DND-41 (cell line): ENCODE data around the gene MS4A6E.

Experiments used
- ATAC-seq: fragments of 200-7000 bp; cut with Tn5 transposase; 3 replicates; pipeline ENCODE4 v1.9.1; 2021; ENCODE audit warnings: low read depth; ENCODE audit not compliant: insufficient read depth
- DNase-seq: peaks from one replicate; pipeline ENCODE4 v3.0.0-alpha.2; 2020
- H2AFZ ChIP-seq: 2 replicates; pipeline ENCODE4 v1.6.0; 2012; ENCODE audit warnings: low read depth, low read length
- H3K27ac ChIP-seq: 2 replicates; pipeline ENCODE4 v1.5.1; 2012; ENCODE audit warnings: low read length, inconsistent platforms
- H3K27me3 ChIP-seq: fragments of 200-600 bp; sonication (generic); 2 replicates; pipeline ENCODE4 v1.6.0; 2012; ENCODE audit warnings: low read length, mild to moderate bottlenecking, inconsistent platforms; ENCODE audit not compliant: insufficient read depth, poor library complexity
- H3K36me3 ChIP-seq: 2 replicates; pipeline ENCODE4 v1.5.1; 2012; ENCODE audit warnings: low read length, inconsistent platforms; ENCODE audit not compliant: insufficient read depth
- H3K4me1 ChIP-seq: 2 replicates; pipeline ENCODE4 v1.5.1; 2012; ENCODE audit warnings: mild to moderate bottlenecking, low read length; ENCODE audit not compliant: insufficient read depth
- H3K4me2 ChIP-seq: 2 replicates; pipeline ENCODE4 v1.6.0; 2012; ENCODE audit warnings: mild to moderate bottlenecking, moderate library complexity, low read length, inconsistent platforms; ENCODE audit not compliant: insufficient read depth
- H3K4me3 ChIP-seq, 2 experiments: fragments of 200-600 bp in 1 of 2; shearing (Covaris generic) in 1 of 2; 2 replicates each; pipeline ENCODE4 v1.5.1; 2012 to 2016; ENCODE audit warnings: inconsistent platforms in 2 of 2, low read length in 2 of 2, mild to moderate bottlenecking in 2 of 2, low read depth in 1 of 2, moderate library complexity in 1 of 2
- H3K79me2 ChIP-seq: 2 replicates; pipeline ENCODE4 v1.6.0; 2012; ENCODE audit warnings: low read length, inconsistent platforms; ENCODE audit not compliant: insufficient read depth
- H3K9ac ChIP-seq: 2 replicates; pipeline ENCODE4 v1.6.0; 2012; ENCODE audit warnings: low read depth, mild to moderate bottlenecking, inconsistent platforms, low read length, moderate library complexity
- H3K9me3 ChIP-seq: 2 replicates; pipeline ENCODE4 v1.5.1; 2012; ENCODE audit warnings: low read length, moderate library complexity, mild to moderate bottlenecking, inconsistent platforms; ENCODE audit not compliant: insufficient read depth, severe bottlenecking
- H4K20me1 ChIP-seq: 2 replicates; pipeline ENCODE4 v1.6.0; 2012; ENCODE audit warnings: low read length; ENCODE audit not compliant: insufficient read depth
- CTCF ChIP-seq: IDR thresholded peaks from 2 replicates; pipeline ENCODE4 v1.5.1; 2012; ENCODE audit warnings: borderline replicate concordance, low read length, moderate library complexity, mild to moderate bottlenecking; ENCODE audit not compliant: poor library complexity, severe bottlenecking; ENCODE audit errors: extremely low read depth
- EZH2 ChIP-seq: IDR thresholded peaks from 3 replicates; pipeline ENCODE4 v1.6.1; 2012; ENCODE audit warnings: borderline replicate concordance, low read depth, mild to moderate bottlenecking, moderate library complexity, low read length, inconsistent platforms; ENCODE audit not compliant: severe bottlenecking

Gene MS4A6E

GRCh38 chr11:60303661-60304060, 23.4 kb upstream of the MS4A6E start:
- ATAC-seq, result no peak
- H2AFZ ChIP-seq, result no peak overlapping the region
- no peak overlapping the region for H3K27ac ChIP-seq
- TF ChIP-seq CTCF (no peak), EZH2 (no peak)
- H3K9me3 ChIP-seq, result no peaks in the 10 kb centered on the region
- no peaks in the 10 kb centered on the region for H3K27me3 ChIP-seq
- no peak overlapping the region for H3K4me2 ChIP-seq
- H3K4me3 ChIP-seq, result no peak overlapping the region
- H3K9ac ChIP-seq, result no peak overlapping the region
- H3K36me3 ChIP-seq, result no peaks in the 10 kb centered on the region
- H3K4me1 ChIP-seq, result no peaks in the 10 kb centered on the region
- DNase-seq, result no peak
- H3K79me2 ChIP-seq, result no peaks in the 10 kb centered on the region
- no peaks in the 10 kb centered on the region for H4K20me1 ChIP-seq

- no peaks in the 10 kb centered on the region for H3K9me3 ChIP-seq
- H3K4me1 ChIP-seq, result no peaks in the 10 kb centered on the region
- no peak for DNase-seq
- H4K20me1 ChIP-seq, result no peaks in the 10 kb centered on the region
- ATAC-seq, result no peak
- H3K79me2 ChIP-seq, result no peaks in the 10 kb centered on the region
- H3K4me3 ChIP-seq, result no peak overlapping the region
- H3K27me3 ChIP-seq, result no peaks in the 10 kb centered on the region
- no peak for TF ChIP-seq EZH2
- TF ChIP-seq CTCF, result no peak
- no peak overlapping the region for H2AFZ ChIP-seq
- H3K9ac ChIP-seq, result no peak overlapping the region
- no peak overlapping the region for H3K4me2 ChIP-seq
- H3K36me3 ChIP-seq, result no peaks in the 10 kb centered on the region
- no peak overlapping the region for H3K27ac ChIP-seq
Observed at GRCh38 chr11:60305906-60306619, 21.0 kb upstream of the MS4A6E start.

DNA sequence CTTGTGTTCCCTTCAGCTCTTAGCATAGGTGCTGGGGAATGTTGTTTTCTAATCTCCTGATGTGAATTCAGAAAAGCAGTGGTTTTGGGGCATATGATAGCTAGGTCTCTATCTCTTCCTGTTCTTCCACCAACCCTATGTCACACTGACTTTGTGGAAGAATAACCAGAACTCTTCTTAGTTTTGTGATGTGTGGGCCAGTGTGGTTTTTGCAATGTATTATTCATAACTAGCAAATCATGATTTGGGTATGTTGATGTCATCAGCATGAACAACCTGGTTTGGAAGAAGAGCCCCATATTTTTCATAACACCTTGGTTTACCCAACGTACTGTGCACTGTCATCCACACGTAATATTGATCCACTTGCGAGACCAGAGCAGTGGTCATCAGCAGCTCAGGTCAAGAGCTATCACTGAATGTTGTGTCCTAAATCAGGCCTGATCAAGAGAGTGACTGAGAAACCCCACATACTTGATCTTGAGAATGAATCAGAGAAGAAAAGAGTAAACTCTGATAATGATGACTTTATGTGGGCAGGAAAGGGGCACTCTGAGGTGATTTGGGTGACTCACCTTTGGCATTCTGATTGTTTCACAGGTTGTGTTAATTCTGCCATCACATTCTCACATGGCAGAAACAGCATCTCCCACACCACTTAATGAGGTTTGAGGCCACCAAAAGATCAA, 19.4 kb upstream of the MS4A6E start:
- Histone ChIP-seq H3K27me3 (no peaks in the 10 kb centered on the region), H3K36me3 (no peaks in the 10 kb centered on the region), H3K9ac (no peak overlapping the region), H3K27ac (no peak overlapping the region), H3K4me2 (no peak overlapping the region), H3K4me1 (no peaks in the 10 kb centered on the region), H3K4me3 (no peak overlapping the region), H3K79me2 (no peaks in the 10 kb centered on the region), H3K9me3 (no peaks in the 10 kb centered on the region), H2AFZ (no peak overlapping the region), H4K20me1 (no peaks in the 10 kb centered on the region)
- ATAC-seq (no peak), DNase-seq (no peak)
- no peak for TF ChIP-seq CTCF
- TF ChIP-seq EZH2, result no peak
